Thymus (tissue), 2 donors: ENCODE measurements around the gene WDR37. TPM values are rescaled to one million over a fixed set of nuclear protein-coding genes. Genes with fewer than 3 reads are reported as not detected.

Source experiments
- polyA plus RNA-seq: library from polyadenylated mRNA; stranded (reverse); fragments of 200-250 nt; gene quantifications from one replicate; pipeline ENCODE4 v1.2.3, GENCODE V29; 2013
- total RNA-seq: library from RNA; stranded (reverse); fragments of 120-200 nt; gene quantifications from one replicate; pipeline ENCODE4 v1.2.4, GENCODE V29; 2013
- donor health status: healthy.

The WDR37 gene
- total and polyA plus RNA-seq, 2 donors = 8.5 to 14.0 TPM

Other genes starting within 250 kb of the WDR37 start
- 19.3 TPM for gene LARP4B, start 124.7 kb upstream of the WDR37 start, total RNA-seq
- 22.0 TPM for gene LARP4B, start 124.7 kb upstream of the WDR37 start, polyA plus RNA-seq
- 39.4 TPM for gene GTPBP4, start 68.0 kb upstream of the WDR37 start, total RNA-seq
- 32.0 TPM for gene GTPBP4, start 68.0 kb upstream of the WDR37 start, polyA plus RNA-seq
- not detected for gene IDI2, start 30.5 kb upstream of the WDR37 start, total RNA-seq
- 0.14 TPM for gene IDI2, start 30.5 kb upstream of the WDR37 start, polyA plus RNA-seq
- gene IDI1, start 7.3 kb upstream of the WDR37 start, total RNA-seq = 40.5 TPM
- gene IDI1, start 7.3 kb upstream of the WDR37 start, polyA plus RNA-seq = 44.6 TPM